Inflammatory macrophage (primary cell): ENCODE data around the gene MUC5B.
A peak's percentile ranks its signal among the peaks of the same experiment; 100 is the strongest.

Source experiments
- DNase-seq, 2 donors: peaks; one replicate each; pipeline ENCODE4 v3.0.0-alpha.2; 2020 to 2022

Gene MUC5B

GRCh38 chr11:1302041-1302460 is 79.2 kb downstream of the MUC5B start:
- DNase-seq = no peak

DNA sequence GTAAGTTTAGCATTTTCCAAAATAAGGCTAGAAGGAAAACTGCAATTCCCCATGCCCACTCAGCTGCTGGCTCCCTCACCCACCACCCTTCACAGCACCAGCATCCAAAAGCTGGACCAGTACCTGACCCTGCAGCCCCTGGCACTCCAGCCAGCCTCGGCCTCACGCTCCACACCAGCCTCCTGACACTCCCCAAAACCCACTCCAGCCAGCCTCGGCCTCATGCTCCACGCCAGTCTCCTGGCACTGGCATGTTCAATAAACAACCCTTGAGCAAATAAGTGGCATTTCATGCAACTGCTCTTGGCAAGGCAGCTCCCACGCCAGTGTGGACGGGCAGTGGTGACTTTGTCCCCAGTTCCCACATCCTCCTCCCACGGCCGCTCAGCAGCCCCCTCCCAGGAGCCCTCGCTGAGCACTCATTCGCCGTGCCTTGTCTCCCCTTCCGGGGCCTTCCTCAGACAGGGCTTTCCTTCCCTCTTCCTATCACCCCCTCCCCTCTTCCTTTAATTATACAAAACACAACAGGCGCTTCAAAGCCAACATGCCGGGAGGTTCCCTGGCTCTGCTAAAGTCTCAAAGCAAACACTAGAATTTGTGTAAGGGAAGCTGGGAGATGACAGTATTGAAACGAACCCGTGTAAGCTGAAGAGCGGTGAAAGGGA is 79.7 kb downstream of the MUC5B start:
- no peak for DNase-seq

- peak in 1 of 2 donors; percentile 24 for DNase-seq
Observed at GRCh38 chr11:1303126-1303821, 80.4 kb downstream of the MUC5B start.

- no peak for DNase-seq
Observed at GRCh38 chr11:1303973-1304372, 81.1 kb downstream of the MUC5B start.

DNA sequence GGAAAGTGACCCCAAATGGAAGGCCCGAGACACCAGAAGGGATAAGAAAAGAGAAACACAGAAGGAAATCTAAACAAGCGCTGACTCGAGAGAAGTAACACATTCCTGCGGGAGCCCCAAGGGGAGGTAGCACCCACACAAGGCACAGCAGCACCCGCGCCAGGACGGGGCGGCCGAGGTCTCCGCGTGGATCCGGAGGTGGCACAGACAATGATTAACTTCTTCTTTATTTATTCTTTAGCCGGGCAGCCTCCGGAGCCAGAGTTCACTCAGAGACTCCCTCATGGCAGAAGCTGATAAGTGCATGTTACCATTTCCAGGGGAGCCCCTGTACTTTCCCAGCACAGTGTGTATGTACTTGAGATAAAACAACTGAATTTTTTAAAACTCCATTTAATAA is 81.5 kb downstream of the MUC5B start:
- peak; percentile 30 to 63 for DNase-seq

- no peak for DNase-seq
Observed at GRCh38 chr11:1305063-1305495, 82.2 kb downstream of the MUC5B start.

DNA sequence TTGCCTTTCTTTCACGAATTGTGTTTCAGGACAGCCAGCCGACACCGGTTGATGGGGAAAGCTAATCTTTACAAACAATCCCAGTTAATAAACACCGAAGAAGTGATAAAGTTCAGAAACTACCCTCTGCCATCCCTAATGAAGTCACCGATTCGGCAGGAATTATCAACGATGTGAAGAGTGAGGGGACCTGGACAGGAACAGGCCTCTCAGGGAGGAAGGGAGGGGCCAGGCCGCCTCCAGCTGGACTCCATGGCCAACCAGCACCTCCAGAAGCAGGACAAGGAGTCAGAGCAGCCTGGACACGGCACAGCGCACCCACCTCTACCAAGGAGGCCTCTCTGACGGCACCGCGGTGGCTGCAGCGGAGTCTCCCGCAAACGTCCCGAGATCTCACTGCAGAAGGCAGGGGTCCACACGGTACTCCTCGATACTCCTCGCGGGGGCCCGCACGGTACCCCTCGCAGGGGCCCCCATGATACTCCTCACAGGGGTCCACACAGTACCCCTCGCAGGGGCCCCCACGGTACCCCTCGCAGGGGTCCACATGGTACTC is 82.7 kb downstream of the MUC5B start:
- DNase-seq = no peak

- no peak for DNase-seq
Observed at GRCh38 chr11:1306186-1307162, 83.6 kb downstream of the MUC5B start.

- peak; percentile 75 to 90 for DNase-seq
Observed at GRCh38 chr11:1307163-1307870, 84.5 kb downstream of the MUC5B start.

GRCh38 chr11:1307998-1308742 is 85.3 kb downstream of the MUC5B start:
- peak in 1 of 2 donors; percentile 64 for DNase-seq

- DNase-seq = peak in 1 of 2 donors; percentile 15
Observed at GRCh38 chr11:1308743-1309497, 86.1 kb downstream of the MUC5B start.

- peak; percentile 95 to 97 for DNase-seq
Observed at GRCh38 chr11:1309498-1310317, 86.8 kb downstream of the MUC5B start, which contains the start of gene TOLLIP. TOLLIP (minus strand) TSS chr11:1309632; CDS start chr11:1309498, 134 bp downstream.

- DNase-seq = no peak
Observed at GRCh38 chr11:1310318-1310687, 87.4 kb downstream of the MUC5B start.

DNA sequence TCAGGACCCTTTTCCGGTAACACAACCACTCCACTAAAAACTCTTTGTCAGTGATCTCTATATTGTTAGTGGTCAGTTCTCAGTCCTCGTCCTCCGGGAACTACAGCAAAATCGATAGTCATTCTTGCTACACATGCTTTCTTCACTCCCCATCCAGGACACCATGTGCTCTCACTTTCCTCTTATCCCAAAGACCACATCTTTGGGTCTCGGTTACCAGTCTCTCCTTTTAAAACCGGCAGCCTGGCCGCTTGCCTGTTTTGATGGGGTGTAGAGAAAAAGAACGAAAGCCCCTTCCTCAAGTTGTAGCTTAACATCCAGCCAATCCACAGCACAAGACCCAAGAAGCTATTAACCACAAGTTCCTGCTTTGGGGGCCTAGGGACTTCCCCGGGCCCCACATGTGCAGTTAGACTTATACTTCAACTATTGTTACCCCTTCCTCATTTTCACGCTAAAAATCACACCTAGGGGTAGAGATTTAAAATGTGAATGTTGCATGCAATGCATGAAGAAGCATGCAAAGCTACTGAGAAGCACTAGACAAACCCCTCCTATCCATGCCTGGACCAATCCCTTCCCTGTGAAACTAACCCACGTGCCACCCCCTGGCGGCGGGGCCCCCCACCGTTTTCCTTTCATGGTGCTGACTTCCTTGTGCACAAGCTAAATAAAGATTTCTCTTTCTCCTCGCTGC is 88.1 kb downstream of the MUC5B start:
- peak; percentile 53 for DNase-seq
